GM19372 (cell line): ENCODE results near the gene PLRG1.
A peak's percentile ranks its signal among the peaks of the same experiment; 100 is the strongest.

Experiments
- ATAC-seq: cut with Tn5 transposase; IDR thresholded peaks from one replicate; pipeline ENCODE4 v1.9.1; 2021; ENCODE audit warnings: mild to moderate bottlenecking, low read depth, moderate library complexity; ENCODE audit not compliant: unreplicated experiment

Gene PLRG1

DNA sequence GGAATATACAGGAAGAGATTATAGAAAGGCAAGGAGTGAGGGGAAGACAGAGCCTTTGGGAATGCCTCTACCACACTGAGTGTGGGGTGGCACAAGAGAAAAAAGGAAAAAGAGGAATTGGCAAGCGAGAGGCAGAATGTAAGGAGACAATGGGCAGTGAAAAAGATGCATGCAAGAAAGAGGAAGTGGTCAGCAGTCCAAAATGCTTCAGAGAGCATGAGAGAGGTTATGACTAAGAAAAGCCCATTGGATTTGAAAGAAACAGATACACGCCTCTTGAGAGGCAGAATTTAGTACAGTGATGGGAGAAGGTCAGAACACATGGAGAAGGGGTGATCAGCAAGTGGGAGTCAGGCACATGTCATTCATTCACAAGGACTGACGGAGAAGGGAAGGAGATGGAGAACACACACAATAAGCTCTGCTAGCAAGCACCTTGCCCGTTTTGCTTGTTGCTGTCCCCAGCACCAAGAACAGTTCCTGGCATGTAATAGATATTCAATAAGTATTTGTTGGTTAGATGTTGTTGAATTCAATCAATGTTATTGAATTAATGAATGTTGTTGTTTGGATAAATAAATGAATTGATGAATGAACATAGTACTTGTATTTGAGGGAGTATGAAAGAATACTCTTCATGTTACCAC lies 65.0 kb downstream of the PLRG1 start:
- peak; percentile 99 for ATAC-seq
